ENCODE data around the gene PLEKHM1. TPM values are rescaled to one million over a fixed set of nuclear protein-coding genes. Genes with fewer than 3 reads are reported as not detected.
A peak's percentile ranks its signal among the peaks of the same experiment; 100 is the strongest.

Gene PLEKHM1
- total and polyA plus RNA-seq, 2 of the 13 experiments (the other 11 are each of a cell fraction or from before 2014, with no cell fraction given), result 7.6 to 13.5 TPM

DNA sequence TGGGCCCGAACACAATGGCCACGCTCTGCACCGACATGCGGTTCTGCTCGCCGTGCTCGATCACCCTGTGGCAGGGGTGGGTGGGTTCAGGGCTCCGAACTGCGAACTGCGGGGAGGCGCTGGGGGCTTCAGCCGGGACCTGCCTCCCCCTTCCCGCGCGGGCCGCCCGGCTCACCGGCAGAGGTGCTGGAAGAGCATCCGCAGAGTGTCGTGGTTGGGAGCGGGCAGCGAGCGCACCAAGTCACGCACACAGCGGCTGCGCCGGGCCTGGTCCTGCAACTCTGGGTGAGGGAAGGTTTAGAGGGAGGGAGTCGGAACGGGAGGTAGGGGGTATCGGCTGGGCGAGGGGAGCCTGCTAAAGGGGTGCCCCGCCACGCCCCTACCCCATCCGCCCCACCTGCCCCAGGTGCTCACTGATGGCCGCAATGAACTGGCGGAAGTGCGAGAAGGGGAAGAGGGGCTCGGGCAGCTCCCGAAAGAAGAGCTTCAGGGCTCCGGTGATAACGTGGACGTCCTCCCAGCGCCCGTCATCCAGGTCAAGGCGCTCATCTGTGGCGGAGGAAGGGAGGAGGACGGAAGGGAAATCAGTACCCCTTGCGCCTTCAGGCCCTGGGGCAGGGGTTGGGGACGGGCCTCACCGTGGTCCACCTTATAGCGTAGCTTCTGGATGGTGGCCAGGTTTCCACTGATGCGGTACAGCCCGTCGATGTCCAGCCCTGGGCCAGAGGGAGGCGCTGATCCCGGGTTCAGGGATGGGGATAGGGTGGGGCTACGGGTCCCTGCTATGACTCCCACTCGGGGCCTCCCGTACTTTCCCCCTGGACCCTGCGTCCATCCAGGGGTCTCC, 94.7 kb downstream of the PLEKHM1 start:
- POLR2A ChIA-PET, result interaction anchor here (2.1 to 2.2 kb wide), 2 partner anchors 30 kb away, joined by 6 to 11 read pairs; no protein-coding TSS in a partner anchor
- peaks cover 4 to 18% of the 10 kb centered on the region in 2 experiments; a peak in 4 of 5 replicates for H3K36me3 ChIP-seq (replicated peaks in 1 of 2; ENCODE audit: control insufficient read depth in 1 of 2, insufficient read depth in 2 of 2, low read length in 2 of 2)
- FAIRE-seq, result no peak
- TF ChIP-seq, protein P1, sequence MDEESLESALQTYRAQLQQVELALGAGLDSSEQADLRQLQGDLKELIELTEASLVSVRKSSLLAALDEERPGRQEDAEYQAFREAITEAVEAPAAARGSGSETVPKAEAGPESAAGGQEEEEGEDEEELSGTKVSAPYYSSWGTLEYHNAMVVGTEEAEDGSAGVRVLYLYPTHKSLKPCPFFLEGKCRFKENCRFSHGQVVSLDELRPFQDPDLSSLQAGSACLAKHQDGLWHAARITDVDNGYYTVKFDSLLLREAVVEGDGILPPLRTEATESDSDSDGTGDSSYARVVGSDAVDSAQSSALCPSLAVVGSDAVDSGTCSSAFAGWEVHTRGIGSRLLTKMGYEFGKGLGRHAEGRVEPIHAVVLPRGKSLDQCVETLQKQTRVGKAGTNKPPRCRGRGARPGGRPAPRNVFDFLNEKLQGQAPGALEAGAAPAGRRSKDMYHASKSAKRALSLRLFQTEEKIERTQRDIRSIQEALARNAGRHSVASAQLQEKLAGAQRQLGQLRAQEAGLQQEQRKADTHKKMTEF (CRISPR knock-in tag; IDR thresholded peaks at IDR 0.05), result no peak
- TF ChIP-seq STAT5B (CRISPR knock-in tag; IDR thresholded peaks at IDR 0.05) (no peak), NONO (IDR thresholded peaks at IDR 0.05) (no peak), NONO (CRISPR knock-in tag; conservative IDR thresholded peaks at IDR 0.05) (0 out of 2 replicates have a peak, but pooled peaks have one; percentile 34), MTA1 (CRISPR knock-in tag; IDR thresholded peaks at IDR 0.05; ENCODE audit: borderline replicate concordance) (0 out of 2 replicates have a peak, but pooled peaks have one; percentile 4), ZNF3 (CRISPR knock-in tag; IDR thresholded peaks at IDR 0.05) (no peak), ZBTB38 (CRISPR knock-in tag; IDR thresholded peaks at IDR 0.05) (0 out of 2 replicates have a peak, but pooled peaks have one; percentile 9)
- TF ChIP-seq, protein P2, sequence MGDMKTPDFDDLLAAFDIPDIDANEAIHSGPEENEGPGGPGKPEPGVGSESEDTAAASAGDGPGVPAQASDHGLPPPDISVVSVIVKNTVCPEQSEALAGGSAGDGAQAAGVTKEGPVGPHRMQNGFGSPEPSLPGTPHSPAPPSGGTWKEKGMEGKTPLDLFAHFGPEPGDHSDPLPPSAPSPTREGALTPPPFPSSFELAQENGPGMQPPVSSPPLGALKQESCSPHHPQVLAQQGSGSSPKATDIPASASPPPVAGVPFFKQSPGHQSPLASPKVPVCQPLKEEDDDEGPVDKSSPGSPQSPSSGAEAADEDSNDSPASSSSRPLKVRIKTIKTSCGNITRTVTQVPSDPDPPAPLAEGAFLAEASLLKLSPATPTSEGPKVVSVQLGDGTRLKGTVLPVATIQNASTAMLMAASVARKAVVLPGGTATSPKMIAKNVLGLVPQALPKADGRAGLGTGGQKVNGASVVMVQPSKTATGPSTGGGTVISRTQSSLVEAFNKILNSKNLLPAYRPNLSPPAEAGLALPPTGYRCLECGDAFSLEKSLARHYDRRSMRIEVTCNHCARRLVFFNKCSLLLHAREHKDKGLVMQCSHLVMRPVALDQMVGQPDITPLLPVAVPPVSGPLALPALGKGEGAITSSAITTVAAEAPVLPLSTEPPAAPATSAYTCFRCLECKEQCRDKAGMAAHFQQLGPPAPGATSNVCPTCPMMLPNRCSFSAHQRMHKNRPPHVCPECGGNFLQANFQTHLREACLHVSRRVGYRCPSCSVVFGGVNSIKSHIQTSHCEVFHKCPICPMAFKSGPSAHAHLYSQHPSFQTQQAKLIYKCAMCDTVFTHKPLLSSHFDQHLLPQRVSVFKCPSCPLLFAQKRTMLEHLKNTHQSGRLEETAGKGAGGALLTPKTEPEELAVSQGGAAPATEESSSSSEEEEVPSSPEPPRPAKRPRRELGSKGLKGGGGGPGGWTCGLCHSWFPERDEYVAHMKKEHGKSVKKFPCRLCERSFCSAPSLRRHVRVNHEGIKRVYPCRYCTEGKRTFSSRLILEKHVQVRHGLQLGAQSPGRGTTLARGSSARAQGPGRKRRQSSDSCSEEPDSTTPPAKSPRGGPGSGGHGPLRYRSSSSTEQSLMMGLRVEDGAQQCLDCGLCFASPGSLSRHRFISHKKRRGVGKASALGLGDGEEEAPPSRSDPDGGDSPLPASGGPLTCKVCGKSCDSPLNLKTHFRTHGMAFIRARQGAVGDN (CRISPR knock-in tag; IDR thresholded peaks at IDR 0.05), result 0 out of 2 replicates have a peak, but pooled peaks have one; percentile 3
- TF ChIP-seq, protein P3, sequence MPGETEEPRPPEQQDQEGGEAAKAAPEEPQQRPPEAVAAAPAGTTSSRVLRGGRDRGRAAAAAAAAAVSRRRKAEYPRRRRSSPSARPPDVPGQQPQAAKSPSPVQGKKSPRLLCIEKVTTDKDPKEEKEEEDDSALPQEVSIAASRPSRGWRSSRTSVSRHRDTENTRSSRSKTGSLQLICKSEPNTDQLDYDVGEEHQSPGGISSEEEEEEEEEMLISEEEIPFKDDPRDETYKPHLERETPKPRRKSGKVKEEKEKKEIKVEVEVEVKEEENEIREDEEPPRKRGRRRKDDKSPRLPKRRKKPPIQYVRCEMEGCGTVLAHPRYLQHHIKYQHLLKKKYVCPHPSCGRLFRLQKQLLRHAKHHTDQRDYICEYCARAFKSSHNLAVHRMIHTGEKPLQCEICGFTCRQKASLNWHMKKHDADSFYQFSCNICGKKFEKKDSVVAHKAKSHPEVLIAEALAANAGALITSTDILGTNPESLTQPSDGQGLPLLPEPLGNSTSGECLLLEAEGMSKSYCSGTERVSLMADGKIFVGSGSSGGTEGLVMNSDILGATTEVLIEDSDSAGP (CRISPR knock-in tag; IDR thresholded peaks at IDR 0.05; ENCODE audit: borderline replicate concordance), result no peak
- TF ChIP-seq, protein P4, sequence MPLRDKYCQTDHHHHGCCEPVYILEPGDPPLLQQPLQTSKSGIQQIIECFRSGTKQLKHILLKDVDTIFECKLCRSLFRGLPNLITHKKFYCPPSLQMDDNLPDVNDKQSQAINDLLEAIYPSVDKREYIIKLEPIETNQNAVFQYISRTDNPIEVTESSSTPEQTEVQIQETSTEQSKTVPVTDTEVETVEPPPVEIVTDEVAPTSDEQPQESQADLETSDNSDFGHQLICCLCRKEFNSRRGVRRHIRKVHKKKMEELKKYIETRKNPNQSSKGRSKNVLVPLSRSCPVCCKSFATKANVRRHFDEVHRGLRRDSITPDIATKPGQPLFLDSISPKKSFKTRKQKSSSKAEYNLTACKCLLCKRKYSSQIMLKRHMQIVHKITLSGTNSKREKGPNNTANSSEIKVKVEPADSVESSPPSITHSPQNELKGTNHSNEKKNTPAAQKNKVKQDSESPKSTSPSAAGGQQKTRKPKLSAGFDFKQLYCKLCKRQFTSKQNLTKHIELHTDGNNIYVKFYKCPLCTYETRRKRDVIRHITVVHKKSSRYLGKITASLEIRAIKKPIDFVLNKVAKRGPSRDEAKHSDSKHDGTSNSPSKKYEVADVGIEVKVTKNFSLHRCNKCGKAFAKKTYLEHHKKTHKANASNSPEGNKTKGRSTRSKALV (CRISPR knock-in tag; IDR thresholded peaks at IDR 0.05), result no peak

More for the DNA sequence above, 94.7 kb downstream of the PLEKHM1 start:
- Histone ChIP-seq H3K9me3 (ENCODE audit: low read length) (no peaks in the 10 kb centered on the region), H3K9ac (ENCODE audit: insufficient read depth, low read depth, low read length) (no peak overlapping the region), H3K4me3 (replicated peaks in 1 of 3; ENCODE audit: insufficient read depth in 1 of 3, low read depth in 2 of 3, low read length in 3 of 3) (no peak overlapping the region), H3K27ac (ENCODE audit: extremely low read length, insufficient read depth, low read length) (no peak overlapping the region), H3K27me3 (ENCODE audit: control insufficient read depth in 1 of 2, insufficient read depth in 2 of 2, low read length in 2 of 2) (no peaks in the 10 kb centered on the region; a peak in 1 of 5 replicates), H3K4me1 (ENCODE audit: insufficient read depth, low read length) (peaks cover 7% of the 10 kb centered on the region; the same call in 1 of the 2 replicates), H3K79me2 (ENCODE audit: insufficient read depth, low read length) (no peaks in the 10 kb centered on the region), H2AFZ (ENCODE audit: low read length) (no peak overlapping the region), H4K20me1 (ENCODE audit: insufficient read depth, low read length) (no peaks in the 10 kb centered on the region), H3K4me2 (ENCODE audit: low read depth, low read length) (no peak overlapping the region)
- 96% methylated on average over 54 of the region's 60 CpGs for WGBS (ENCODE audit: low lambda C conversion rate)
- ATAC-seq, result no peak
- BruUV-seq (replicated peaks), result no TSS peak
- CTCF ChIA-PET (ENCODE audit: low intra/inter-chr PET ratio, low total read pairs), result interaction anchor here (0.8 to 1.6 kb wide), 4 partner anchors 10 to 197 kb away, joined by 3 to 27 read pairs (median 8); no protein-coding TSS in a partner anchor
- in situ Hi-C loops (cut with HindIII; ENCODE audit: extremely low pct_ligation_motif_present, low pct_unique_long_range_greater_than_20kb), result no loop called here
- no peak for DNase-seq (ENCODE audit: low spot score)
- intact Hi-C loops (cut with micrococcal nuclease; ENCODE audit: unreplicated experiment), result loop anchor here (1.0 kb wide), 1 partner anchor 30 kb away; no protein-coding TSS in a partner anchor
